HEK293T (cell line): ENCODE data around the gene MYG1.

Source experiments
- ARNT ChIP-seq: fragments of 450-650 bp; IDR thresholded peaks from 2 replicates; pipeline ENCODE4 v1.6.1; 2017; ENCODE audit warnings: mild to moderate bottlenecking
- BHLHE40 ChIP-seq: fragments of 450-650 bp; IDR thresholded peaks from 2 replicates; pipeline ENCODE4 v1.6.1; 2016; ENCODE audit warnings: mild to moderate bottlenecking, moderate library complexity, borderline replicate concordance
- ELF4 ChIP-seq: fragments of 450-650 bp; IDR thresholded peaks from 2 replicates; pipeline ENCODE4 v1.6.1; 2017; ENCODE audit warnings: antibody characterized with exemption
- FOXA1 ChIP-seq: fragments of 450-650 bp; IDR thresholded peaks from 2 replicates; pipeline ENCODE4 v1.6.1; 2016; ENCODE audit warnings: mild to moderate bottlenecking
- FOXK2 ChIP-seq: fragments of 450-650 bp; IDR thresholded peaks from 2 replicates; pipeline ENCODE4 v1.6.1; 2016; ENCODE audit warnings: mild to moderate bottlenecking
- FOXM1 ChIP-seq: fragments of 450-650 bp; IDR thresholded peaks from 2 replicates; pipeline ENCODE4 v1.6.1; 2017; ENCODE audit warnings: mild to moderate bottlenecking, borderline replicate concordance
- HDGF ChIP-seq: fragments of 450-650 bp; IDR thresholded peaks from 2 replicates; pipeline ENCODE4 v1.6.1; 2017; ENCODE audit warnings: antibody characterized with exemption, borderline replicate concordance
- NFRKB ChIP-seq: fragments of 450-650 bp; IDR thresholded peaks from 2 replicates; pipeline ENCODE4 v1.6.1; 2016; ENCODE audit warnings: mild to moderate bottlenecking, moderate library complexity
- SP1 ChIP-seq: fragments of 450-650 bp; IDR thresholded peaks from 2 replicates; pipeline ENCODE4 v1.6.1; 2017
- SUZ12 ChIP-seq: fragments of 450-650 bp; IDR thresholded peaks from 2 replicates; pipeline ENCODE4 v1.6.1; 2016; ENCODE audit warnings: mild to moderate bottlenecking
- TARDBP ChIP-seq: fragments of 450-650 bp; IDR thresholded peaks from 2 replicates; pipeline ENCODE4 v1.6.1; 2016
- ZNF384 ChIP-seq: fragments of 450-650 bp; IDR thresholded peaks from 2 replicates; pipeline ENCODE4 v1.6.1; 2016
- TF ChIP-seq, protein P1 (sequence below): fragments of 450-650 bp; IDR thresholded peaks from 2 replicates; pipeline ENCODE4 v1.6.1; 2016

DNA sequence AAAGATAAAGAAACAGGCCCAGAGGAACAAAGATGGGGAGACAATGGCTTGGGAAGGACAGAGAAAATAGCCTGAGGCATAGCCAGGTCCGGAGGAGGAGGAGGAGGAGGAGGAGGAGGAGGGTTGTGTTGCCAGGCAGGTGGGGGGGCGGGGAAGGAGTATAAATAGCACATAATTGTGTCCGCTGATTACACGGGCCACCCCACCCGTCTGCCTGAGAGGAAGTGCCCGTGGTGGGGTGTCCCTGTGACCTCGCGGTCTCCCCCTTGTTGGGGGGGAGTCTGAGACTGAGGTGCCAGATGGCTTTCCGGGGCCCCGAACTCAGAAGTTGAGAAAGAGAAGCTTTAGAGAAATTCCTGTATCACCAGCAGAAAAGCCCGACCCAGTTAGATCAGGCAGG, 38.5 kb downstream of the MYG1 start:
- TF ChIP-seq SP1 (no peak), BHLHE40 (no peak), SUZ12 (no peak), FOXK2 (no peak), FOXA1 (no peak), FOXM1 (no peak), NFRKB (no peak), ZNF384 (no peak), ARNT (no peak), HDGF (no peak), TARDBP (no peak), ELF4 (no peak)
- TF ChIP-seq, protein P1, sequence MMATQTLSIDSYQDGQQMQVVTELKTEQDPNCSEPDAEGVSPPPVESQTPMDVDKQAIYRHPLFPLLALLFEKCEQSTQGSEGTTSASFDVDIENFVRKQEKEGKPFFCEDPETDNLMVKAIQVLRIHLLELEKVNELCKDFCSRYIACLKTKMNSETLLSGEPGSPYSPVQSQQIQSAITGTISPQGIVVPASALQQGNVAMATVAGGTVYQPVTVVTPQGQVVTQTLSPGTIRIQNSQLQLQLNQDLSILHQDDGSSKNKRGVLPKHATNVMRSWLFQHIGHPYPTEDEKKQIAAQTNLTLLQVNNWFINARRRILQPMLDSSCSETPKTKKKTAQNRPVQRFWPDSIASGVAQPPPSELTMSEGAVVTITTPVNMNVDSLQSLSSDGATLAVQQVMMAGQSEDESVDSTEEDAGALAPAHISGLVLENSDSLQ, result no peak
